H1 (cell line): Measurements from ENCODE around the gene LEMD1. TPM values are rescaled to one million over a fixed set of nuclear protein-coding genes. Genes with fewer than 3 reads are reported as not detected.

ENCODE experiments used
- CTCF ChIA-PET: fragments of 300-600 bp; sonication (Branson Sonifier 250); formaldehyde crosslinking; loops from one replicate; lab custom pipeline; 2021; ENCODE audit not compliant: partially characterized antibody; lab: Charles Lee
- POLR2A ChIA-PET: fragments of 300-600 bp; sonication (Branson Sonifier 250); formaldehyde crosslinking; loops from one replicate; lab custom pipeline; 2021; ENCODE audit warnings: inconsistent platforms; ENCODE audit not compliant: partially characterized antibody; lab: Charles Lee
- DNase-seq, 2 experiments: peaks; one replicate each; pipeline versions ENCODE4 v3.0.0 to v3.0.0-alpha.2; 2010 to 2022; ENCODE audit warnings: low spot score in 2 of 2, low read depth in 1 of 2, mixed read lengths in 1 of 2
- FAIRE-seq: peaks from 2 replicates; lab custom pipeline; 2011; peaks lifted over from hg19 to GRCh38; lab: Jason Lieb, UNC
- H2AFZ ChIP-seq: 2 replicates; pipeline ENCODE4 v1.8.1; 2012; ENCODE audit warnings: low read length, inconsistent platforms
- H2AK5ac ChIP-seq: 2 replicates; pipeline ENCODE4 v1.6.1; 2013; ENCODE audit warnings: low read depth, low read length
- H2BK120ac ChIP-seq: replicated peaks from 2 replicates; pipeline ENCODE3; 2013; ENCODE audit warnings: low read depth, low read length, inconsistent platforms
- H2BK12ac ChIP-seq: 2 replicates; pipeline ENCODE4 v1.6.1; 2013; ENCODE audit warnings: low read depth, low read length
- H2BK15ac ChIP-seq: 2 replicates; pipeline ENCODE4 v1.6.1; 2013; ENCODE audit warnings: low read length
- H2BK20ac ChIP-seq: 2 replicates; pipeline ENCODE4 v1.6.1; 2013; ENCODE audit warnings: low read length
- H2BK5ac ChIP-seq: 2 replicates; pipeline ENCODE4 v1.6.1; 2013; ENCODE audit warnings: low read depth, low read length
- H3K14ac ChIP-seq: 2 replicates; pipeline ENCODE4 v1.6.1; 2013; ENCODE audit warnings: inconsistent platforms; ENCODE audit not compliant: insufficient read length
- H3K18ac ChIP-seq: 2 replicates; pipeline ENCODE4 v1.6.1; 2013; ENCODE audit warnings: low read length; ENCODE audit errors: extremely low read depth
- H3K23ac ChIP-seq: 2 replicates; pipeline ENCODE4 v1.6.1; 2013; ENCODE audit warnings: inconsistent platforms; ENCODE audit not compliant: insufficient read length
- H3K23me2 ChIP-seq: 2 replicates; pipeline ENCODE4 v1.6.1; 2013; ENCODE audit warnings: low read depth, low read length
- H3K27ac ChIP-seq: 2 replicates; pipeline ENCODE4 v1.6.1; 2011; ENCODE audit warnings: low read depth, low read length, inconsistent platforms
- H3K27me3 ChIP-seq, 4 experiments: replicated peaks in 1 of 4; 1 replicate in 1 of 4; 2 replicates in 3 of 4; pipeline versions ENCODE4 v1.6.1 to v1.8.1; 2011 to 2013; ENCODE audit warnings: low read length in 3 of 4, mild to moderate bottlenecking in 3 of 4, inconsistent platforms in 2 of 4, mixed read lengths in 2 of 4, moderate library complexity in 1 of 4; ENCODE audit not compliant: control insufficient read depth in 3 of 4, insufficient read depth in 3 of 4; ENCODE audit errors: extremely low read depth in 1 of 4
- H3K36me3 ChIP-seq, 4 experiments: 2 replicates each; pipeline versions ENCODE4 v1.6.1 to v1.8.1; 2011 to 2013; ENCODE audit warnings: mild to moderate bottlenecking in 4 of 4, low read length in 3 of 4, moderate library complexity in 2 of 4, control low read depth in 1 of 4, inconsistent platforms in 1 of 4; ENCODE audit not compliant: insufficient read depth in 4 of 4, control insufficient read depth in 2 of 4
- H3K4ac ChIP-seq: replicated peaks from 2 replicates; pipeline ENCODE3; 2013; ENCODE audit warnings: low read length, low read depth, mixed read lengths, inconsistent platforms; ENCODE audit not compliant: insufficient read length
- H3K4me1 ChIP-seq, 4 experiments: replicated peaks in 1 of 4; 1 replicate in 1 of 4; 2 replicates in 3 of 4; pipeline versions ENCODE4 v1.6.1 to v1.8.1; 2011 to 2013; ENCODE audit warnings: low read length in 3 of 4, inconsistent platforms in 2 of 4, mixed read lengths in 1 of 4; ENCODE audit not compliant: insufficient read depth in 4 of 4, control insufficient read depth in 3 of 4
- H3K4me2 ChIP-seq, 2 experiments: 2 replicates each; pipeline versions ENCODE4 v1.6.1 to v1.8.1; 2011 to 2013; ENCODE audit warnings: low read depth in 2 of 2, low read length in 2 of 2, control low read depth in 1 of 2, inconsistent platforms in 1 of 2, mild to moderate bottlenecking in 1 of 2; ENCODE audit not compliant: insufficient read depth in 1 of 2
- H3K4me3 ChIP-seq, 4 experiments: fragments of 200-600, 300-600 bp in 1 of 4; sonication (generic), shearing (Covaris generic), sonication (Bioruptor Twin) in 1 of 4; 2 replicates each; pipeline versions ENCODE4 v1.5.1 to v1.8.1; 2011 to 2016; ENCODE audit warnings: low read length in 4 of 4, low read depth in 3 of 4, control low read depth in 2 of 4, inconsistent platforms in 2 of 4, mild to moderate bottlenecking in 2 of 4, mixed read lengths in 1 of 4, moderate library complexity in 1 of 4; ENCODE audit not compliant: insufficient read depth in 2 of 4; ENCODE audit errors: extremely low read depth in 1 of 4
- H3K56ac ChIP-seq: replicated peaks from 2 replicates; pipeline ENCODE3; 2013; ENCODE audit warnings: low read depth, mild to moderate bottlenecking, mixed read lengths, low read length, inconsistent platforms; ENCODE audit not compliant: insufficient read length
- H3K79me1 ChIP-seq: 2 replicates; pipeline ENCODE4 v1.6.1; 2013; ENCODE audit warnings: low read depth, low read length, control low read depth
- H3K79me2 ChIP-seq, 2 experiments: 2 replicates each; pipeline versions ENCODE4 v1.6.1 to v1.8.1; 2012 to 2013; ENCODE audit warnings: low read length in 2 of 2, mild to moderate bottlenecking in 2 of 2, inconsistent platforms in 1 of 2; ENCODE audit not compliant: insufficient read depth in 2 of 2, control insufficient read depth in 1 of 2
- H3K9ac ChIP-seq, 4 experiments: replicated peaks in 1 of 4; 1 replicate in 1 of 4; 2 replicates in 3 of 4; pipeline versions ENCODE4 v1.6.1 to v1.8.1; 2011 to 2013; ENCODE audit warnings: low read depth in 3 of 4, low read length in 3 of 4, control low read depth in 2 of 4, mild to moderate bottlenecking in 2 of 4, moderate library complexity in 2 of 4, inconsistent platforms in 1 of 4; ENCODE audit errors: extremely low read depth in 1 of 4
- H3K9me3 ChIP-seq, 2 experiments: 2 replicates each; pipeline versions ENCODE4 v1.6.1 to v1.8.1; 2012 to 2013; ENCODE audit warnings: mild to moderate bottlenecking in 2 of 2, moderate library complexity in 2 of 2, control low read depth in 1 of 2, inconsistent platforms in 1 of 2, low read depth in 1 of 2, low read length in 1 of 2, mixed read lengths in 1 of 2; ENCODE audit not compliant: insufficient read depth in 2 of 2
- H4K20me1 ChIP-seq, 2 experiments: replicated peaks in 1 of 2; 2 replicates each; pipeline versions ENCODE3 to v1.8.1; 2011 to 2013; ENCODE audit warnings: inconsistent platforms in 2 of 2, low read length in 2 of 2, mild to moderate bottlenecking in 1 of 2; ENCODE audit not compliant: insufficient read depth in 2 of 2, control insufficient read depth in 1 of 2
- H4K5ac ChIP-seq: 2 replicates; pipeline ENCODE4 v1.6.1; 2013; ENCODE audit warnings: low read length, low read depth, mixed read lengths, inconsistent platforms; ENCODE audit not compliant: insufficient read length
- H4K8ac ChIP-seq: 2 replicates; pipeline ENCODE4 v1.8.0; 2013; ENCODE audit warnings: mild to moderate bottlenecking, moderate library complexity, low read length, inconsistent platforms; ENCODE audit not compliant: insufficient read depth; ENCODE audit errors: extremely low read depth
- H4K91ac ChIP-seq: replicated peaks from 2 replicates; pipeline ENCODE3; 2013; ENCODE audit warnings: low read length, mixed read lengths, inconsistent platforms; ENCODE audit not compliant: insufficient read length
- CHD2 ChIP-seq: IDR thresholded peaks from 2 replicates; pipeline ENCODE4 v1.6.1; 2012; ENCODE audit warnings: low read length, improper control_type of control experiment
- CTBP2 ChIP-seq: IDR thresholded peaks from 2 replicates; pipeline ENCODE4 v1.7.0; 2011; ENCODE audit warnings: borderline replicate concordance, mild to moderate bottlenecking, moderate library complexity, mixed read lengths, low read length; ENCODE audit not compliant: insufficient read depth, insufficient read length
- HDAC2 ChIP-seq, 2 experiments: fragments of 300-600 bp in 1 of 2; sonication (generic) in 1 of 2; IDR thresholded peaks; 2 replicates each; pipeline ENCODE4 v1.6.1; 2011 to 2012; ENCODE audit warnings: low read depth in 2 of 2, low read length in 2 of 2, mild to moderate bottlenecking in 2 of 2, moderate library complexity in 2 of 2, borderline replicate concordance in 1 of 2, inconsistent platforms in 1 of 2
- PHF8 ChIP-seq: fragments of 200-600 bp; sonication (generic); conservative IDR thresholded peaks from 2 replicates; pipeline ENCODE4 v1.7.1; 2012; ENCODE audit warnings: low read depth, mild to moderate bottlenecking, inconsistent platforms, low read length, moderate library complexity
- RAD21 ChIP-seq, 2 experiments: IDR thresholded peaks in 1 of 2; conservative IDR thresholded peaks in 1 of 2; 2 replicates each; pipeline ENCODE4 v1.6.1; 2011; ENCODE audit warnings: low read depth in 2 of 2, low read length in 2 of 2, improper control_type of control experiment in 1 of 2, inconsistent platforms in 1 of 2, mild to moderate bottlenecking in 1 of 2, moderate library complexity in 1 of 2
- SIN3A ChIP-seq, 2 experiments: IDR thresholded peaks in 1 of 2; conservative IDR thresholded peaks in 1 of 2; 2 replicates each; pipeline ENCODE4 v1.6.1; 2011 to 2012; ENCODE audit warnings: low read length in 2 of 2, improper control_type of control experiment in 1 of 2, low read depth in 1 of 2, mild to moderate bottlenecking in 1 of 2
- SUZ12 ChIP-seq: fragments of 200-600 bp; sonication (generic); IDR thresholded peaks from 2 replicates; pipeline ENCODE4 v1.6.1; 2012; ENCODE audit warnings: mild to moderate bottlenecking, inconsistent platforms, low read length, moderate library complexity, mixed read lengths
- TEAD4 ChIP-seq: IDR thresholded peaks from 2 replicates; pipeline ENCODE4 v1.6.1; 2012; ENCODE audit warnings: low read depth, low read length, inconsistent platforms, mixed read lengths
- WGBS, 2 experiments: shearing (Covaris generic) in 1 of 2; methylation state at CpG; one replicate each; pipeline versions ENCODE4 v1.1.6 to v1.1.7; 2013 to 2015; ENCODE audit warnings: low lambda C conversion rate in 2 of 2, mixed read lengths in 2 of 2, inconsistent platforms in 1 of 2, low coverage in 1 of 2, missing lambda C conversion rate in 1 of 2; ENCODE audit not compliant: insufficient replicate concordance in 2 of 2, insufficient coverage in 1 of 2, insufficient read length in 1 of 2; ENCODE audit errors: extremely low coverage in 1 of 2, missing lambda C conversion rate in 1 of 2; 5-methylcytosine and 5-hydroxymethylcytosine counted together
- polyA plus RNA-seq, 7 experiments: library from polyadenylated mRNA; depleted of rRNA in 3 of 7; stranded (reverse) in 5 of 7; unstranded in 2 of 7; fragments of >200 nt in 5 of 7; fragments of 200-250 nt in 2 of 7; gene quantifications; 1 replicate in 5 of 7; 2 replicates in 1 of 7; 4 replicates in 1 of 7; pipeline versions ENCODE4 v1.2.1 to v1.2.3, GENCODE V29; 2011 to 2013; ENCODE audit warnings: missing spikeins in 2 of 7, mixed read lengths in 2 of 7
- total RNA-seq: library from RNA; stranded (reverse); fragmentation: NEBNext Ultra II Directional; extraction: Animal tissue kit (Norgen Biotek cat#: 25700); gene quantifications from 2 replicates; pipeline ENCODE4 v1.2.1, GENCODE V29; 2021

The LEMD1 gene
- total and polyA plus RNA-seq, 2 of the 8 experiments (the other 6 are each of a cell fraction or from before 2014, with no cell fraction given) = 10.0 to 10.5 TPM

- Histone ChIP-seq H3K79me1 (peaks cover 3% of the 10 kb centered on the region; the same call in 1 of the 2 replicates), H3K27me3 (peaks cover 0 to 2% (median 0%) of the 10 kb centered on the region in 4 experiments; a peak in 2 of 7 replicates), H3K14ac (no peak overlapping the region), H2BK20ac (no peak overlapping the region), H4K91ac (peak overlapping the region; percentile 70), H3K4ac (peak overlapping the region; percentile 3), H3K23me2 (peaks cover 14% of the 10 kb centered on the region), H2BK120ac (peak overlapping the region; percentile 25), H2BK5ac (0 out of 2 replicates have a peak overlapping the region, but pooled peaks have one; percentile 94), H3K4me1 (peaks cover 22 to 58% (median 31%) of the 10 kb centered on the region in 4 experiments), H2AK5ac (0 out of 2 replicates have a peak overlapping the region, but pooled peaks have one; percentile 3), H3K4me3 (peak overlapping the region; percentile 75 to 88 (median 83); a peak in 7 of 8 replicates), H3K4me2 (peak overlapping the region; percentile 62 to 89), H3K9me3 (no peaks in the 10 kb centered on the region), H3K18ac (peak overlapping the region; percentile 85; the same call in 1 of the 2 replicates), H4K20me1 (peaks cover 0 to 5% of the 10 kb centered on the region in 2 experiments), H2AFZ (no peak overlapping the region), H3K36me3 (peaks cover 0 to 7% (median 1%) of the 10 kb centered on the region in 4 experiments; a peak in 1 of 8 replicates), H3K23ac (no peak overlapping the region), H2BK15ac (peak overlapping the region; percentile 90; the same call in 1 of the 2 replicates), H3K79me2 (peaks cover 0 to 11% of the 10 kb centered on the region in 2 experiments; a peak in 2 of 4 replicates), H3K27ac (no peak overlapping the region), H4K5ac (no peak overlapping the region), H4K8ac (no peak overlapping the region), H3K9ac (peak overlapping the region in 3 of 4 experiments; percentile 11 to 77 (median 77); a peak in 3 of 7 replicates), H2BK12ac (peak overlapping the region; percentile 6; the same call in 1 of the 2 replicates), H3K56ac (no peak overlapping the region)
- 0% methylated on average over 5 of the region's 6 CpGs; no CpG with 5 or more reads in 1 of the 2 experiments for WGBS, 2 experiments
- no peak for FAIRE-seq
- ChIA-PET CTCF (interaction anchor here (0.6 to 30.2 kb wide), 10 partner anchors 12 to 336 kb away, joined by 3 to 767 read pairs (median 8); partner anchors contain the start of gene LEMD1), POLR2A (interaction anchor here (0.7 to 7.7 kb wide), 12 partner anchors 11 to 177 kb away, joined by 3 to 220 read pairs (median 6); partner anchors contain the start of gene CDK18)
- DNase-seq = peak in 1 of 2 experiments; percentile 66
- TF ChIP-seq RAD21 (IDR thresholded peaks at IDR 0.05 in 1 of 2, conservative IDR thresholded peaks at IDR 0.05 in 1 of 2; ENCODE audit: low read depth in 2 of 2, low read length in 2 of 2) = peak; percentile 42 to 51; a peak in 3 of 4 replicates
- TF ChIP-seq HDAC2 (IDR thresholded peaks at IDR 0.05; ENCODE audit: borderline replicate concordance in 1 of 2, low read depth in 2 of 2, low read length in 2 of 2) = 0 out of 4 replicates have a peak, but pooled peaks of 1 of the 2 experiments have one; percentile 23
- TF ChIP-seq SIN3A (conservative IDR thresholded peaks at IDR 0.05 in 1 of 2, IDR thresholded peaks at IDR 0.05 in 1 of 2; ENCODE audit: low read depth in 1 of 2, low read length in 2 of 2) = 0 out of 4 replicates have a peak, but pooled peaks have one; percentile 52 to 68
- no peak for TF ChIP-seq SUZ12
- TF ChIP-seq PHF8 = no peak
- 0 out of 2 replicates have a peak, but pooled peaks have one; percentile 37 for TF ChIP-seq TEAD4
- TF ChIP-seq CHD2 = no peak
- TF ChIP-seq CTBP2 = peak; percentile 7
Measured at GRCh38 chr1:205454903-205455335, 33.1 kb upstream of the LEMD1 start.
